ENCODE results near the gene FTO. TPM values are rescaled to one million over a fixed set of nuclear protein-coding genes. Genes with fewer than 3 reads are reported as not detected.

The FTO gene
- polyA plus RNA-seq, 3 donors = 16.8 to 51.0 (median 37.7) TPM

DNA sequence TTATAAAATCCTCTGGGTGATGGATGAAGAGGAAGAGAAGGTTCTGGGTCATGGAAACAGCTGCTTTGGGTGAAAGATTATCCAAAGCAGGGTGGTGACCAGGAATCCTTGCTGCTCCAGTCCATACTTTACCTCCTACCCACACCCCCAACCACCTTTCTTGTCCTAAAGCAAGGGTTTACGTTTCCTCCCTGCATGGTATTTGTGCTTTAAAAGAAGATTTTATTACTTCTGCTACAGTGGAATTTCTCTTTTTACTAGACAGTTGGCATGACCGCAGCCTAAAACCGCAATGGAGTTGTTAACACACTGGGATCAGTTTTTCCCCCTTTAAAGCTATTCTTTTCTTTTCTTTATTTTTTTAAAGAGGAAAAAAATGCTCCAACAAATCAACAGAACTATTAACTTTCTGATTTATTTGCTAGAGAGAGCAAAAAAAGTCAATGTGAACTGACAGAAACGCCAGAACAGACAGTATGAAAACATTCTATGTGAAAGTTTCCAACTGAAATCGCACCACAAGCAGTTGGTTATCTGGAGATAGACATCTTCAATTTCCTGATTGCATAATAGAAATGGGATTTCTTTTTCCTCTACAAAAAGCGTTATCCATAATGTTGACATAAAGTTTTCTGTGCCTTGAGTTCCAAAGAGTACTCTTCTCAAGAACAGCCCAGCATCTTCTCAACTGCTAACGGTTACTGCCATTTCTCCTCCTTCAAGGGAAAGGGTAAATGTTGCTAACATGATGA, 346.7 kb downstream of the FTO start:
- no peak overlapping the region for H2AFZ ChIP-seq (ENCODE audit: insufficient read depth, low read depth, low read length, poor library complexity, severe bottlenecking)
- intact Hi-C loops (cut with micrococcal nuclease) = no loop called here
- Mint-ChIP-seq H3K36me3 (no peaks in the 10 kb centered on the region), H3K27me3 (ENCODE audit: low read depth in 3 of 3) (no peaks in the 10 kb centered on the region), H3K9me3 (no peaks in the 10 kb centered on the region), H3K4me1 (peaks cover 17% of the 10 kb centered on the region), H3K27ac (no peak overlapping the region), H3K4me3 (no peak overlapping the region)
- no peaks in the 10 kb centered on the region for H3K36me3 ChIP-seq (replicated peaks in 1 of 2; ENCODE audit: control insufficient read depth in 1 of 2, insufficient read depth in 2 of 2, low read length in 2 of 2)
- H3K79me2 ChIP-seq (ENCODE audit: insufficient read depth, low read length) = no peaks in the 10 kb centered on the region
- no peaks in the 10 kb centered on the region for H3K9me3 ChIP-seq (replicated peaks in 1 of 2; ENCODE audit: control insufficient read depth in 1 of 2, insufficient read depth in 1 of 2, low read length in 2 of 2)
- no peak overlapping the region for H3K27ac ChIP-seq (ENCODE audit: low read depth in 1 of 2, low read length in 2 of 2)
- H3K9ac ChIP-seq (ENCODE audit: insufficient read depth, low read length, poor library complexity, severe bottlenecking) = no peak overlapping the region
- no CpG with 5 or more reads among the region's 7 CpGs for WGBS (ENCODE audit: insufficient coverage)
- TF ChIP-seq, protein P1, sequence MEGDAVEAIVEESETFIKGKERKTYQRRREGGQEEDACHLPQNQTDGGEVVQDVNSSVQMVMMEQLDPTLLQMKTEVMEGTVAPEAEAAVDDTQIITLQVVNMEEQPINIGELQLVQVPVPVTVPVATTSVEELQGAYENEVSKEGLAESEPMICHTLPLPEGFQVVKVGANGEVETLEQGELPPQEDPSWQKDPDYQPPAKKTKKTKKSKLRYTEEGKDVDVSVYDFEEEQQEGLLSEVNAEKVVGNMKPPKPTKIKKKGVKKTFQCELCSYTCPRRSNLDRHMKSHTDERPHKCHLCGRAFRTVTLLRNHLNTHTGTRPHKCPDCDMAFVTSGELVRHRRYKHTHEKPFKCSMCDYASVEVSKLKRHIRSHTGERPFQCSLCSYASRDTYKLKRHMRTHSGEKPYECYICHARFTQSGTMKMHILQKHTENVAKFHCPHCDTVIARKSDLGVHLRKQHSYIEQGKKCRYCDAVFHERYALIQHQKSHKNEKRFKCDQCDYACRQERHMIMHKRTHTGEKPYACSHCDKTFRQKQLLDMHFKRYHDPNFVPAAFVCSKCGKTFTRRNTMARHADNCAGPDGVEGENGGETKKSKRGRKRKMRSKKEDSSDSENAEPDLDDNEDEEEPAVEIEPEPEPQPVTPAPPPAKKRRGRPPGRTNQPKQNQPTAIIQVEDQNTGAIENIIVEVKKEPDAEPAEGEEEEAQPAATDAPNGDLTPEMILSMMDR (IDR thresholded peaks at IDR 0.05) = no peak
- no peak overlapping the region for H3K4me2 ChIP-seq (replicated peaks; ENCODE audit: extremely low read depth, low read length, poor library complexity, severe bottlenecking)
- peaks cover 0 to 8% of the 10 kb centered on the region in 2 donors for H3K4me1 ChIP-seq (ENCODE audit: control insufficient read depth in 1 of 2, insufficient read depth in 2 of 2, low read length in 2 of 2)
- no peak overlapping the region for H3K4me3 ChIP-seq (replicated peaks in 1 of 3; ENCODE audit: low read depth in 2 of 3, low read length in 3 of 3)
- no peak for DNase-seq
- no peaks in the 10 kb centered on the region for H4K20me1 ChIP-seq (ENCODE audit: insufficient read depth, low read length)
- H3K27me3 ChIP-seq (ENCODE audit: control insufficient read depth in 2 of 2, insufficient read depth in 2 of 2, low read length in 2 of 2) = no peaks in the 10 kb centered on the region

DNA sequence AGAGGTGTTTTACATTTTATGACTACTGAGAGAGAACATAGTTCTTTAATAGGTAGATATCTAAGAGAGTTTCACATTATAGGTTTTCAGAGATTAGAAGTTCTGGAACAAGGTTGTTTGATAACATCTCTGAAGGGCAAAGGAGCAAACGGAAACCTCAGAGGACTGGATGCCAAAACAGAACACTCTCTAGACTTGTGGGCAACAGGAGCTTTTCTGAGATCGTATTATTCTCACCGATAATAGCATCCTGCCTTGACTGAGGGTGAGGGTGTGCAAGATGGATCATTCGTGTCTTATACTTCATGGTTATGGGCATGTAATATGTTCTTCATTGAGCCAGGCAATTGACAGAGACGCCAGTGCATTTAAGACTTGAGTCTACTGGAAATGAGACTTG, 347.9 kb downstream of the FTO start:
- no peak overlapping the region for H2AFZ ChIP-seq (ENCODE audit: insufficient read depth, low read depth, low read length, poor library complexity, severe bottlenecking)
- H3K9ac ChIP-seq (ENCODE audit: insufficient read depth, low read length, poor library complexity, severe bottlenecking) = no peak overlapping the region
- no peak overlapping the region for H3K27ac ChIP-seq (ENCODE audit: low read depth in 1 of 2, low read length in 2 of 2)
- 33% methylated on average over 3 of the region's 5 CpGs for WGBS (ENCODE audit: insufficient coverage)
- H3K27me3 Mint-ChIP-seq (ENCODE audit: low read depth in 3 of 3) = no peaks in the 10 kb centered on the region
- no peaks in the 10 kb centered on the region for H3K36me3 ChIP-seq (replicated peaks in 1 of 2; ENCODE audit: control insufficient read depth in 1 of 2, insufficient read depth in 2 of 2, low read length in 2 of 2)
- H3K9me3 Mint-ChIP-seq = peaks cover 0 to 3% (median 0%) of the 10 kb centered on the region in 7 donors
- no peaks in the 10 kb centered on the region for H3K9me3 ChIP-seq (replicated peaks in 1 of 2; ENCODE audit: control insufficient read depth in 1 of 2, insufficient read depth in 1 of 2, low read length in 2 of 2)
- DNase-seq = no peak
- H3K4me1 ChIP-seq (ENCODE audit: control insufficient read depth in 1 of 2, insufficient read depth in 2 of 2, low read length in 2 of 2) = peaks cover 0 to 8% of the 10 kb centered on the region in 2 donors
- intact Hi-C loops (cut with micrococcal nuclease) = no loop called here
- H3K4me2 ChIP-seq (replicated peaks; ENCODE audit: extremely low read depth, low read length, poor library complexity, severe bottlenecking) = no peak overlapping the region
- H3K27ac Mint-ChIP-seq = no peak overlapping the region
- no peaks in the 10 kb centered on the region for H3K79me2 ChIP-seq (ENCODE audit: insufficient read depth, low read length)
- H3K4me1 Mint-ChIP-seq = peaks cover 17% of the 10 kb centered on the region
- peaks cover 0 to 3% of the 10 kb centered on the region in 2 donors for H3K36me3 Mint-ChIP-seq
- H3K4me3 Mint-ChIP-seq = no peak overlapping the region
- TF ChIP-seq, protein P1 (IDR thresholded peaks at IDR 0.05) = no peak
- H3K27me3 ChIP-seq (ENCODE audit: control insufficient read depth in 2 of 2, insufficient read depth in 2 of 2, low read length in 2 of 2) = no peaks in the 10 kb centered on the region
- no peaks in the 10 kb centered on the region for H4K20me1 ChIP-seq (ENCODE audit: insufficient read depth, low read length)
- H3K4me3 ChIP-seq (replicated peaks in 1 of 3; ENCODE audit: low read depth in 2 of 3, low read length in 3 of 3) = no peak overlapping the region

All from CD14-positive monocyte (primary cell).